NB4 (cell line): ENCODE measurements around the gene ZNF600.
"Not testable (repeated sequence)": the region's sequence is repeated elsewhere in the genome, so short reads cannot be mapped to it uniquely, and the experiment has no call there.

Experiments used
- DNase-seq: peaks from one replicate; pipeline ENCODE4 v3.0.0; 2010; ENCODE audit warnings: low read depth
- H3K4me3 ChIP-seq: one replicate; pipeline ENCODE4 v1.5.1; 2011; ENCODE audit warnings: mild to moderate bottlenecking, low read depth, low read length, moderate library complexity
- MYC ChIP-seq: IDR thresholded peaks from 2 replicates; pipeline ENCODE4 v1.6.1; 2011; ENCODE audit warnings: low read depth, low read length
- POLR2A ChIP-seq: IDR thresholded peaks from 2 replicates; pipeline ENCODE4 v1.6.1; 2011; ENCODE audit warnings: mild to moderate bottlenecking; ENCODE audit not compliant: insufficient read length; ENCODE audit errors: extremely low read depth
- TF ChIP-seq, protein P1 (sequence below): IDR thresholded peaks from 2 replicates; pipeline ENCODE4 v1.6.1; 2011; ENCODE audit warnings: low read depth, low read length
- TF ChIP-seq, protein P2 (sequence below): IDR thresholded peaks from one replicate; pipeline ENCODE4 v1.5.1; 2012; ENCODE audit warnings: low read depth, low read length

The ZNF600 gene

DNA sequence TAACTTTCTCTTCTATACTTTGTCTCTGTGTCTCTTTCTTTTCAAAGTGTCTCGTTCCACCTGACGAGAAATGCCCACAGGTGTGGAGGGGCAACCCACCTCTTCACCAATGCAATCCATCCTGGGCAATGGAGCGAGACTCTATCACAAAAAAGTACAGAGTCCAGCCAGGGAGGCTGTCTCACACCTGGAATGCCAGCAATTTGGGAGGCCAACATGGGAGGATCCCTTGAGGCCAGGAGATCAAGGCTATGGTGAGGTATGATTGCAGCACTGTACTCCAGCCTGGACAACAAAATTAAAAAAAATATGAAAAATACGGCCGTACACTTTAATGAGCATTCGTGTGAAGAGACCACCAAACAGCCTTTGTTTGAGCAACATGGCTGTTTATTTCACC lies 2.8 kb upstream of the ZNF600 start:
- H3K4me3 ChIP-seq: no peak overlapping the region
- TF ChIP-seq, protein P1, sequence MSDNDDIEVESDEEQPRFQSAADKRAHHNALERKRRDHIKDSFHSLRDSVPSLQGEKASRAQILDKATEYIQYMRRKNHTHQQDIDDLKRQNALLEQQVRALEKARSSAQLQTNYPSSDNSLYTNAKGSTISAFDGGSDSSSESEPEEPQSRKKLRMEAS: no peak
- TF ChIP-seq, protein P2, sequence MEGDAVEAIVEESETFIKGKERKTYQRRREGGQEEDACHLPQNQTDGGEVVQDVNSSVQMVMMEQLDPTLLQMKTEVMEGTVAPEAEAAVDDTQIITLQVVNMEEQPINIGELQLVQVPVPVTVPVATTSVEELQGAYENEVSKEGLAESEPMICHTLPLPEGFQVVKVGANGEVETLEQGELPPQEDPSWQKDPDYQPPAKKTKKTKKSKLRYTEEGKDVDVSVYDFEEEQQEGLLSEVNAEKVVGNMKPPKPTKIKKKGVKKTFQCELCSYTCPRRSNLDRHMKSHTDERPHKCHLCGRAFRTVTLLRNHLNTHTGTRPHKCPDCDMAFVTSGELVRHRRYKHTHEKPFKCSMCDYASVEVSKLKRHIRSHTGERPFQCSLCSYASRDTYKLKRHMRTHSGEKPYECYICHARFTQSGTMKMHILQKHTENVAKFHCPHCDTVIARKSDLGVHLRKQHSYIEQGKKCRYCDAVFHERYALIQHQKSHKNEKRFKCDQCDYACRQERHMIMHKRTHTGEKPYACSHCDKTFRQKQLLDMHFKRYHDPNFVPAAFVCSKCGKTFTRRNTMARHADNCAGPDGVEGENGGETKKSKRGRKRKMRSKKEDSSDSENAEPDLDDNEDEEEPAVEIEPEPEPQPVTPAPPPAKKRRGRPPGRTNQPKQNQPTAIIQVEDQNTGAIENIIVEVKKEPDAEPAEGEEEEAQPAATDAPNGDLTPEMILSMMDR: no peak
- no peak for TF ChIP-seq MYC
- TF ChIP-seq POLR2A: no peak
- no peak for DNase-seq

DNA sequence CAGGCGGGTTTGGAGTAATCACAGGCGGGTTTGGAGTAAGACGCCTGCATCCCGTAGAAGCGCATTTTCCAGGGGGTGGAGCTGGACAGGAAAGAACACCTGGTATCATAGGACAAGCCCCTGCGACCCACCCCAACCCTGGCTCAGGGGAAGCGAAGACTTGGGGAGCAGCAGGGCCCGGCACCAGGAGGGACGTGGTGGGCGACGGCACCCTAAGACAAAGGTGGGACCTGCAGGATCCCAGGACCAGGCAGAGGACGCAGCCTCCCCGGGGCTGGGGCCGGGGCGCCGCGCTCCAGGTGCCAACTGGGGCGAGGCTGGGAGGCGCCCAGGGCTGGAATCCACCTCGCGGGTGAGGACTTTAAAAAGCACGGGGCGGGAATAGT lies 520 bp downstream of the ZNF600 start:
- TF ChIP-seq, protein P2: no peak
- TF ChIP-seq POLR2A (no peak), MYC (no peak)
- TF ChIP-seq, protein P1: no peak
- DNase-seq: no peak
- H3K4me3 ChIP-seq: peak overlapping the region; percentile 71

DNA sequence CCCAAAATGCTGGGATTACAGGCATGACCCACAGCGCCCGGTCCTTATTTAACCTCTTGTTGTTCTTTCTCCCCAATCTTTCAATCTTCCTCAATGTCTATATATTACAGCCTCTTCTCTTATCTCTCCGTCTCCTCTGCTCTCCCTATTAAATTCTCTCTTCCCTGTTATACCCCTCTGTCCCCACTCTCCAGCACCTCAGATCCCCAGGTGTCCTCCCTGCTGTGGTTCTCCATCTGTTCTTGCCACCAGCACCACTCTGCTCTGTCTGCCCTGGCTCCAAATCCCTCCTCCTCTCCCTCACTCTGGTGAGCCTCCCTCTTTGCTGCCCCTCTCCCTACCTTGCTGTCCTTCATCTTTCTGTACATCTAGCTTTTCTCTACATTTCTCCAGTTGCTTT lies 1.1 kb downstream of the ZNF600 start:
- no peak for DNase-seq
- TF ChIP-seq, protein P2: no peak
- TF ChIP-seq POLR2A (no peak), MYC (no peak)
- TF ChIP-seq, protein P1: no peak
- peak overlapping the region; percentile 71 for H3K4me3 ChIP-seq

DNA sequence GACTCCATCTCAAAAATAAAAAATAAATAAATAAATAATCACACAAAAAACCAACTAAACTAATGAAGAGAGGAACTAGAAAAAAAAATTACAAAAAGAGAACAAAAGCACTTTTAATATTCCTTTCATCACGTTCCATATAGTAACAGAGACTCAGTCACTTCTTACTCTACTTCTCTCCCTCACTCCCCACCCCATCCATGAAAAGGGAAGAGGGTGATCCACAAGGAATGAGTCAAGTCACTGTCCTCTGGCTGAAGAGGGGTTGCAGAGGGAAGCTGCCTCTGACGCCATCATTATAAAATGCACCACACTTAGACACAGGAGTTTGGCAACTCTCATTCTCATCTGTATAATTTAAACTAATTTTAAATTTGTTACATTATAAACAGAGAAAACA lies 3.7 kb downstream of the ZNF600 start:
- not testable (repeated sequence) for DNase-seq, H3K4me3 ChIP-seq

DNA sequence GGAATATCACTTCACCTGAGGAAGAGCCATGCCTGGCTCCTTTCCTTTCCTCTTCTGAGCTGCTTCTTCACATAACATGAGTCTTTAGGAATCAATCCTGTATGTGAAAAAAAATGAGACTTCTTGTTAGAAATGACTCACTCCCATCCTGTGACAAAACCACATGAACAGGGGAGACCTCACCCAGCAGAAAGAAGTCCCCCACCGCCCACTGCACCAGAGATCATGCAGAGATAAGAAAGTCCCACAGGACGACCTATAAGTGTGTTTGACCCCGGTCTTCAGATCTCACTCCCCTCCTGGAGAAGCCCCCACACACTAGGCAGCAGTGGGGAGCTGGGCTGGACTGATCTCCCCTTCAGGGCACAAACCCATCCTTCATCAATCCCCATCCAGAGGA lies 7.8 kb downstream of the ZNF600 start:
- no peak overlapping the region for H3K4me3 ChIP-seq
- peak; percentile 38 for DNase-seq
- TF ChIP-seq MYC (no peak), POLR2A (no peak)
- TF ChIP-seq, protein P1: no peak
- TF ChIP-seq, protein P2: no peak

DNA sequence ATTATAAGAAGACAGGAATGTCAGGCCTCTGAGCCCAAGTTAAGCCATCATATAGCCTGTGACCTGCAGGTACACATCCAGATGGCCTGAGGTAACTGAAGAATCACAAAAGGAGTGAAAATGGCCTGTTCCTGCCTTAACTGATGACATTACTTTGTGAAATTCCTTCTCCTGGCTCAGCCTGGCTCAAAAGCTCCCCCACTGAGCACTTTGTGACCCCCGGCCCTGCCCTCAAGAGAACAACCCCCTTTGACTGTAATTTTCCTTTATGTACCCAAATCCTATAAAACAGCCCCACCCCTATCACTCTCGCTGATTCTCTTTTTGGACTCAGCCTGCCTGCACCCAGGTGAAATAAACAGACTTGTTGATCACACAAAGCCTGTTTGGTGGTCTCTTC lies 30.1 kb downstream of the ZNF600 start:
- not testable (repeated sequence) for H3K4me3 ChIP-seq, DNase-seq

DNA sequence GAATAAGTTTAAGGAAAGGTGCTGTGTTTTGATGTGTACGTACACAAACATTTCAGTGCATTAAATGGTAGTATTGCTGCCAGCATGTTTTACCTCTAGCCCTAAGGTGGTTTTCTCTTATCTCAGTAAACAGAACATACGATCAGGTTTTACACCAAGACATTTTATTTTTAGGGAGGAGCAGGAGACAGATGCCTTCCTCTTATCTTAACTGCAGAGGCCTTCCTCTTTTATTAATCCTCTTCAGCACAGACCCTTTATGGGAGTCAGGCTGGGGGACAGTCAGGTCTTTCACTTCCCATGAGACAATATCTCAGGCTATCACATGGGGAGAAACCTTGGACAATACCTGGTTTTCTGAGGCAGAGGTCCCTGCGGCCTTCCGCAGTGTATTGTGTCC lies 36.8 kb downstream of the ZNF600 start:
- no peak for DNase-seq
- no peak overlapping the region for H3K4me3 ChIP-seq
- no peak for TF ChIP-seq MYC
- TF ChIP-seq, protein P1: no peak
- TF ChIP-seq, protein P2: no peak
- TF ChIP-seq POLR2A: no peak
